Measurements from ENCODE around the gene GPR78.
A peak's percentile ranks its signal among the peaks of the same experiment; 100 is the strongest.

Gene GPR78

GRCh38 chr4:8536467-8536866, 43.7 kb upstream of the GPR78 start:
- peaks cover 0 to 13% (median 5%) of the 10 kb centered on the region in 4 donors for H3K4me1 ChIP-seq
- no peak for DNase-seq
- H3K4me3 ChIP-seq, result no peak overlapping the region
- TF ChIP-seq, protein P1, sequence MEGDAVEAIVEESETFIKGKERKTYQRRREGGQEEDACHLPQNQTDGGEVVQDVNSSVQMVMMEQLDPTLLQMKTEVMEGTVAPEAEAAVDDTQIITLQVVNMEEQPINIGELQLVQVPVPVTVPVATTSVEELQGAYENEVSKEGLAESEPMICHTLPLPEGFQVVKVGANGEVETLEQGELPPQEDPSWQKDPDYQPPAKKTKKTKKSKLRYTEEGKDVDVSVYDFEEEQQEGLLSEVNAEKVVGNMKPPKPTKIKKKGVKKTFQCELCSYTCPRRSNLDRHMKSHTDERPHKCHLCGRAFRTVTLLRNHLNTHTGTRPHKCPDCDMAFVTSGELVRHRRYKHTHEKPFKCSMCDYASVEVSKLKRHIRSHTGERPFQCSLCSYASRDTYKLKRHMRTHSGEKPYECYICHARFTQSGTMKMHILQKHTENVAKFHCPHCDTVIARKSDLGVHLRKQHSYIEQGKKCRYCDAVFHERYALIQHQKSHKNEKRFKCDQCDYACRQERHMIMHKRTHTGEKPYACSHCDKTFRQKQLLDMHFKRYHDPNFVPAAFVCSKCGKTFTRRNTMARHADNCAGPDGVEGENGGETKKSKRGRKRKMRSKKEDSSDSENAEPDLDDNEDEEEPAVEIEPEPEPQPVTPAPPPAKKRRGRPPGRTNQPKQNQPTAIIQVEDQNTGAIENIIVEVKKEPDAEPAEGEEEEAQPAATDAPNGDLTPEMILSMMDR (IDR thresholded peaks at IDR 0.05), result no peak
- H3K27ac ChIP-seq, result no peak overlapping the region
- no peaks in the 10 kb centered on the region for H3K27me3 ChIP-seq
- H3K36me3 ChIP-seq, result no peaks in the 10 kb centered on the region
- intact Hi-C loops (cut with DNase I; ENCODE audit: low total_unique reads), result no loop called here
- H3K9me3 ChIP-seq, result no peaks in the 10 kb centered on the region

DNA sequence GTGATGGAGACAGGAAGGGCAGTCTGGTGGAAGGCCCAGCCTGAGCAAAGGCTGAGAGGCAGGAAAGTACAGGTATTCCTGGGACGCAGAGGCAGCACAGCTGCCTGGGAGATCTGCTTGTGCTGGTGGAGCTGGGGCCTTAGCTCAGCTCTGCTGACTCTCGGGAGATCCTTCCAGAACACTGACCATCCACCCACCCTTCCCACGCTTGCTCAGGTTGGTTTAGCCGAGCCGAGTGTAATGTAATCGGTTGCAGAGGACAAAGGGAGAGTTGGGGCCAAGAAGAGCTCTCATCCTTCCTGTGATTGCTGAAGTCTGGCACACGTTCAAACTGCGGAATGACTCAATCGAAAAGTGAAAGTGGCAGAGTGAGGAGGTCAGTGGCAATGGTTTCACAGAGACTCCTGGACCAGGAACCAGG, 43.1 kb upstream of the GPR78 start:
- Histone ChIP-seq H3K27ac (no peak overlapping the region), H3K4me3 (no peak overlapping the region)

DNA sequence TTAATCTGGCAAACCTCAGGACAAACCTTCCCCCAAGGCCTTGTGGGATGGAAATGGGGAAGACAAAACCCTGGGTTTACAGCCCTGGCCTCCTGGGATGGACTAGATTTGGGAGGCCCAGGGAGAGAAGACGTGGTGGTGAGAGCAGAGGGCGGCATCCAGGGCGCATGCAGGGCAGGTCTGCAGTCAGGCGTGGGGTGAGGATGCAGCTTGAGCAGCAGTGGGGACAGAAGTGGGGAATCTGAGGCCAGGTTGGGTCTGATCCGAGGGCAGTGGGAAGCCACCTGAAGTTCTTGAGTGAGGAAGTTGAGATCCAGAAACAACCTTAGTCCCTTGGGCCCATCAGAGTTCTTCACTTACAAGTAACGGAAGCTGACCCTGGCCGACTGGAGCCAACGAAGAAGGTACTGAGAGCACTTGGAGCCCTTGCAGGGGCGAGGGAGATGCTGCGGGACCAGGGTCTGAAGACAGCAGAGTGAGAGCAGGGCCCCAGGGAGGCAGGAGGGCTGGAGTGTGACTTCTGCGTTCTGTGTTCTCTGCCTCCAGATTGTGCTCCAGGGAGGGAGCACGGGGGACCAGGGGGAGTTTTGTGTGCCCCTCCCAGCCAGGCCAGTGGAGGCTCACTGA, 42.0 kb upstream of the GPR78 start:
- Histone ChIP-seq H3K4me3 (no peak overlapping the region), H3K27ac (no peak overlapping the region), H3K27me3 (no peaks in the 10 kb centered on the region), H3K36me3 (no peaks in the 10 kb centered on the region), H3K9me3 (no peaks in the 10 kb centered on the region), H3K4me1 (peaks cover 0 to 13% (median 5%) of the 10 kb centered on the region in 4 donors)
- intact Hi-C loops (cut with DNase I; ENCODE audit: low total_unique reads), result no loop called here
- TF ChIP-seq, protein P1 (IDR thresholded peaks at IDR 0.05), result no peak
- no peak for DNase-seq

More for the DNA sequence above, 43.1 kb upstream of the GPR78 start:
- Histone ChIP-seq H3K27me3 (no peaks in the 10 kb centered on the region), H3K4me1 (peaks cover 0 to 13% (median 5%) of the 10 kb centered on the region in 4 donors), H3K9me3 (no peaks in the 10 kb centered on the region), H3K36me3 (no peaks in the 10 kb centered on the region)
- TF ChIP-seq, protein P1 (IDR thresholded peaks at IDR 0.05), result no peak
- intact Hi-C loops (cut with DNase I; ENCODE audit: low total_unique reads), result no loop called here
- DNase-seq, result peak in 1 of 2 donors; percentile 70

GRCh38 chr4:8538703-8539567, 41.3 kb upstream of the GPR78 start:
- H3K9me3 ChIP-seq, result no peaks in the 10 kb centered on the region
- no peak overlapping the region for H3K4me3 ChIP-seq
- no peak overlapping the region for H3K27ac ChIP-seq
- H3K27me3 ChIP-seq, result no peaks in the 10 kb centered on the region
- no peak for DNase-seq
- intact Hi-C loops (cut with DNase I; ENCODE audit: low total_unique reads), result no loop called here
- H3K36me3 ChIP-seq, result no peaks in the 10 kb centered on the region
- TF ChIP-seq, protein P1 (IDR thresholded peaks at IDR 0.05), result no peak
- peaks cover 0 to 10% (median 4%) of the 10 kb centered on the region in 4 donors for H3K4me1 ChIP-seq

- intact Hi-C loops (cut with DNase I; ENCODE audit: low total_unique reads), result no loop called here
- TF ChIP-seq, protein P1 (IDR thresholded peaks at IDR 0.05), result no peak
- DNase-seq, result peak in 1 of 2 donors; percentile 54
Observed at GRCh38 chr4:8539661-8540060, 40.5 kb upstream of the GPR78 start.

More at GRCh38 chr4:8539661-8540060, 40.5 kb upstream of the GPR78 start:
- H3K36me3 ChIP-seq, result no peaks in the 10 kb centered on the region
- peaks cover 0 to 10% (median 3%) of the 10 kb centered on the region in 4 donors for H3K4me1 ChIP-seq
- H3K27ac ChIP-seq, result no peak overlapping the region
- H3K27me3 ChIP-seq, result peaks cover 0 to 3% of the 10 kb centered on the region in 2 donors
- no peak overlapping the region for H3K4me3 ChIP-seq
- H3K9me3 ChIP-seq, result no peaks in the 10 kb centered on the region
